HG03159 (cell line): ENCODE measurements around the gene PSRC1.
A peak's percentile ranks its signal among the peaks of the same experiment; 100 is the strongest.

Source experiments
- ATAC-seq: cut with Tn5 transposase; IDR thresholded peaks from one replicate; pipeline ENCODE4 v1.9.1; 2021; ENCODE audit warnings: mild to moderate bottlenecking, moderate library complexity; ENCODE audit not compliant: unreplicated experiment

The PSRC1 gene

DNA sequence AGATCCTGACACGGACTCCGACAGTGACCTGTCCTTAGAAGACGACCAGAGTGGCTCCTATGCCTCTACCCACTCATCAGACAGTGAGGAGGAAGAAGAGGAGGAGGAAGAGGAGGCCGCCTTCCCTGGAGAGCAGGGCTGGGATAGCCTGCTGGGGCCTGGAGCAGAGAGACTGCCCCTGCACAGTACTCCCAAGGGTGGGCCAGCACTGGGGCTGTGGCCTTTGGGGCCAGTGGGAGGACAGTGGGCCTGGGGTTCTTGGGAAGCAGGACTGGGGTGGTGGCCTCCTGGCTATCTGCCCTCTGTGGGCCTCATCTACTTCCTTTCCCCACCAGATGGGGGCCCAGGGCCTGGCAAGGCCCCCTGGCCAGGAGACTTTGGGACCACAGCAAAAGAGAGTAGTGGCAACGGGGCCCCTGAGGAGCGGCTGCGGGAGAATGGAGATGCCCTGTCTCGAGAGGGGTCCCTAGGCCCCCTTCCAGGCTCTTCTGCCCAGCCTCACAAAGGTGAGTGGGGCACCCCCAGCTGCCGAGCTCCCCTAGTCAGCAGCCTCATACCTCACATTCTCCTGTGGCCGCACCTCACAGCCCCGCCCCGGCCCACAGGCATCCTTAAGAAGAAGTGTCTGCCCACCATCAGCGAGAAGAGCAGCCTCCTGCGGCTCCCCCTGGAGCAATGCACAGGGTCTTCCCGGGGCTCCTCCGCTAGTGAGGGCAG lies 10.0 kb downstream of the PSRC1 start:
- no peak for ATAC-seq

DNA sequence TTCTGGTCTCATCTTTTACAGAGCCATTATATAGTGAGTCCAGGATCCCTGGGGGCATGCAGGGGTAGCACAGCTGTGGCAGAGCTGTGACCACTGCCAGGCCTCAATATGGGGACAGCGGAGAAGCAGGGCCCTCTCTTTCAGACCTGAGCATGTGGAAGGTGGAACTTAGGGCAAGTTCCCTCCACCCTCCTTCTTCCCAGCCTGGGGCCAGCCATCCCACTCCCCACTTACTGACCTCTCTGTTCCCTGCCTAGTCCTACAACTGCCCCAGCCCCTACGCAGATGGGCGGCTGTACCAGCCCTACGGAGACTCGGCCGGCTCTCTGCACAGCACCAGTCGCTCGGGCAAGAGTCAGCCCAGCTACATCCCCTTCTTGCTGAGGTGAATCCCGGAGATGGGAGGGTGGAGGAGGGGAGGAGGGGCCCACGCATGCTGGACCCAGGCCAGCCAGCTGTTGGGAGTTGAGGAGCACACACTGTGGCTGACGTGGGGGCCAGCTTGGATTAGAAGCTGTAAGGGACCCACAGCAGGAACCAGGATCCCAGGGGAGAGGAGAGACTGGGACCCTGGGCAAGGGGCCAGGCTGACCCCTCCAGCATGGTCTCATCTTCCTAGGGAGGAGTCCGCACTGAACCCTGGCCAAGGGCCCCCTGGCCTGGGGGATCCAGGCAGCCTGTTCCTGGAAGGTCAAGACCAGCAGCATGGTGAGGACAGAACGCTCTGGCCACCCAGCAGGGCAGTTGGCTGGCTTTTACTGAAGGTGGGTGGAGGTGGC lies 10.7 kb downstream of the PSRC1 start:
- ATAC-seq, result no peak

DNA sequence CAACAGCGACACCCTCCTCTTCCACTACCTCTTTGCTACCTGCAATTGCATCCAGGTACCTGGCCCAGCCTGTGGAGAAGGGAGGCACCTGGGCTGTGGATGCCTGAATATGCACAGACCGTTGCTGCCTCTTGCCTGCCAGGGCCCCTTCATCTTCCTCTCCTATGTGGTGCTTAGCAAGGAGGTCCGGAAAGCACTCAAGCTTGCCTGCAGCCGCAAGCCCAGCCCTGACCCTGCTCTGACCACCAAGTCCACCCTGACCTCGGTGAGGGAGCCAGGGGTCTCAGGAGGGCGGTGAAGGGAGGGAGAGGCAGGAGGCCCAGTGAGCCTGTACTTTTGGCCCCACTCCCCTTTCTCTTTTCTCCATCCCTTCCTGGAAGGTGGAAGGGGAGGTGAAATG lies 11.5 kb downstream of the PSRC1 start:
- no peak for ATAC-seq

GRCh38 chr1:109270623-109271317 lies 12.2 kb downstream of the PSRC1 start:
- ATAC-seq, result no peak

DNA sequence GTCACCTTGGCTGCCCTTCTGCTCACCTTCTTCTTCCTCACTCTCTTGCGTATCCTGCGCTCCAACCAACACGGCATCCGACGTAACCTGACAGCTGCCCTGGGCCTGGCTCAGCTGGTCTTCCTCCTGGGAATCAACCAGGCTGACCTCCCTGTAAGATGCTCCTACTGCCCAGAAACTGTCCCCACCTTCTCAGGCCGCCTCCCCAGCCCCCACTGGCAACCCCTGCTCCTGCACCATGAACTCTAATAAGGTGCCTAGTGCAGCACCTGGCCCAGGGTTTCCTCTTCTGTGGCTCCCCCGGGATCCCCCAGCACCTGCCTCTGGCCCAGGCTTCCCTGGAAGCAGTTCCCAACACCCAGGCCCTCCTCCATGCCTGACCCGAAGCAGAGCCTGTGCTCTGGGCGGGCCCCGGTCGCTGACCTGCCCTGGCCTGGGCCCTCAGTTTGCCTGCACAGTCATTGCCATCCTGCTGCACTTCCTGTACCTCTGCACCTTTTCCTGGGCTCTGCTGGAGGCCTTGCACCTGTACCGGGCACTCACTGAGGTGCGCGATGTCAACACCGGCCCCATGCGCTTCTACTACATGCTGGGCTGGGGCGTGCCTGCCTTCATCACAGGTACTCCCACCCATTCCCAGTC lies 12.8 kb downstream of the PSRC1 start:
- no peak for ATAC-seq

DNA sequence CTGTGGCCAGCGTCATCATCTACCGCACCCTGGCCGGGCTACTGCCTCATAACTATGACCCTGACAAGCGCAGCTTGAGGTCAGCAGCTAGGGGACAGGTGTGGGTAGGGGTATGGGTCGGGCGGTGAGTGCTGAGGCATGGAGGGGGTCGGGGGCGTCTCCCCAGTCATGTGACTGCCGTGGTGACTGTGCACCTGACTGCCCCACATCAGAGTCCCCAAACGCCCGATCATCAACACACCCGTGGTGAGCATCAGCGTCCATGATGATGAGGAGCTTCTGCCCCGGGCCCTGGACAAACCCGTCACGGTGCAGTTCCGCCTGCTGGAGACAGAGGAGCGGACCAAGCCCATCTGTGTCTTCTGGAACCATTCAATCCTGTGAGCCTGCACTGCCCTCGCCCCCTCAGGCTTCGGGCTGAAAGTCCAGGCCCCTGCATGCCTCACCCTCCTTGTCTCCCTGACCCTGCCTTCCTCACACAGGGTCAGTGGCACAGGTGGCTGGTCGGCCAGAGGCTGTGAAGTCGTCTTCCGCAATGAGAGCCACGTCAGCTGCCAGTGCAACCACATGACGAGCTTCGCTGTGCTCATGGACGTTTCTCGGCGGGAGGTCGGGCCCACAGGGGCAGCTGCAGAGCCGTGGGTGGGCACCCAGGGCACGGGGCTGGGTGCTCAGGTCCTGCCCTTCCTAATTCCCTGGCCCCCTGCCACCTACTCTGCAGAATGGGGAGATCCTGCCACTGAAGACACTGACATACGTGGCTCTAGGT lies 13.5 kb downstream of the PSRC1 start:
- no peak for ATAC-seq

DNA sequence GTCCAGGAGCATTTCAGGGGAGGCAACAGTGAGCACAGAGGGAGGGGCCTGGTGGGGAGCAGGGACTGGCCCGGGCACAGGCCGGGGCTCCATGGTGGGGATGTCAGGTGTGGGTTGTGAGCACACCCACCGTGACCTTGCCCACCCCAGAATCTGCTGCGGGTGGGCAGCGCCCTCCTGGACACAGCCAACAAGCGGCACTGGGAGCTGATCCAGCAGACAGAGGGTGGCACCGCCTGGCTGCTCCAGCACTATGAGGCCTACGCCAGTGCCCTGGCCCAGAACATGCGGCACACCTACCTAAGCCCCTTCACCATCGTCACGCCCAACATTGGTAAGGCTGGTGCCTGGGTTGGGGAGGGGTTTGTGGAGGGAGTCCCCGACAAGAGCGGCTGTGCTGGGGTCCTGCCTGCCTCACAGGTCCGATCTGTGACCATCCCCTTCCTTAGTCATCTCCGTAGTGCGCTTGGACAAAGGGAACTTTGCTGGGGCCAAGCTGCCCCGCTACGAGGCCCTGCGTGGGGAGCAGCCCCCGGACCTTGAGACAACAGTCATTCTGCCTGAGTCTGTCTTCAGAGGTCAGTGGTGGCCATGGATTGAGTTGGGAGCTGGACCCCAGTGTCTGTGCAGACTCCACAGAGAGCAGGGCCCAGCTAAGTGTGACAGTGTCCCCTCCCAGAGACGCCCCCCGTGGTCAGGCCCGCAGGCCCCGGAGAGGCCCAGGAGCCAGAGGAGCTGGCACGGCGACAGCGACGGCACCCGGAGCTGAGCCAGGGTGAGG lies 14.3 kb downstream of the PSRC1 start:
- no peak for ATAC-seq

GRCh38 chr1:109267743-109268300 lies 15.1 kb downstream of the PSRC1 start:
- no peak for ATAC-seq

DNA sequence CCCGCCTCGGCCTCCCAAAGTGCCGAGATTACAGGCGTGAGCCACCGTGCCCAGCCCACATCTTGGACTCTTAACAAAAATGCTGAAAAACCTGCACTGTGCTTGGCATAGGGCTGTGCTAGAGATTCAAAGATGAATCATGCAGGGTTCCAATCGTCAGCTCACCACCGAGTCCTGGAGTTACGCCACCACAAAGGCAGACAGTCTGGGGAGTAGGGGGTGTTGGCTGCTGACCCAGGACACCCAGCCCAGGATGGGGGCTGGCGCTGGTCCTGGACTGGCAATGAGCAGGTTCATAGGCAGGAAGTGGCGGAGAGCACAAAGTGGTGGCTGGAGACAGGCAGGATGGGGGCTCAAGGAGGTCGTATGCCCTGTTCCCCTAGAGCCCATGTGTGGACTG lies 16.0 kb downstream of the PSRC1 start:
- no peak for ATAC-seq

DNA sequence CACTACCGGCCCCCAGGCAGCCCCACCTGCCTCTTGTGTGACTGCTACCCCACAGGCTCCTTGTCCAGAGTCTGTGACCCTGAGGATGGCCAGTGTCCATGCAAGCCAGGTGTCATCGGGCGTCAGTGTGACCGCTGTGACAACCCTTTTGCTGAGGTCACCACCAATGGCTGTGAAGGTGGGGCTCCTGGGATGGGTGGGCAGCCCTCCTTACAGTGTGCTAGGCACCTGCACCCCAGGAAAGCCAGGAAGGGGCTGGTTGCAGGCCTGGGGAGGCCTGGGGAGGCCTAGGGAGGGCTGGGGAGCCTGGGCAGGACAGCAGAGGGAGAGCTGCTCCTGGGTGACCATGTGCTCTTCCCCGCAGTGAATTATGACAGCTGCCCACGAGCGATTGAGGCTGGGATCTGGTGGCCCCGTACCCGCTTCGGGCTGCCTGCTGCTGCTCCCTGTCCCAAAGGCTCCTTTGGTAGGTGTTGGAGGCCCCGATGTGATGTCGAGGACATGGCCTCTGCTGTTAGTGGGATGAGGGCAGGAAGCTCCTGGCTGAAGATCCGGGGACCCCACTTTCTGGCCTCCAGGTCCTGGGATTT lies 17.1 kb downstream of the PSRC1 start:
- no peak for ATAC-seq

- no peak for ATAC-seq
Measured at GRCh38 chr1:109265016-109265415, 17.9 kb downstream of the PSRC1 start.

DNA sequence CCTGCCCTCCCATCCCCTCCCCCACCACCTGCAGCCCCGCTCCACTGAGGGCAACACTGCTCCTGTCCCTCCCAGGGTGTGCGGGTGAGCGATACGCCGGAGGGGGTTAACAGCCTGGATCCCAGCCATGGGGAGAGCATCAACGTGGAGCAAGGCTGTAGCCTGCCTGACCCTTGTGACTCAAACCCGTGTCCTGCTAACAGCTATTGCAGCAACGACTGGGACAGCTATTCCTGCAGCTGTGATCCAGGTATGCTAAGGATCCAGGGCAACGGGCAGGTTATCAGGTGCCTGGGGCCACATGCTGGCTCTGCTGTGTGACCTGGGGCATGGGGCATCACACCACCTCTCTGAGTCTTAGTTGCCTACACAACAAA lies 18.6 kb downstream of the PSRC1 start:
- ATAC-seq, result no peak

GRCh38 chr1:109263597-109264378 lies 19.2 kb downstream of the PSRC1 start:
- peak; percentile 74 for ATAC-seq

- ATAC-seq, result no peak
Measured at GRCh38 chr1:109263234-109263596, 19.7 kb downstream of the PSRC1 start.

DNA sequence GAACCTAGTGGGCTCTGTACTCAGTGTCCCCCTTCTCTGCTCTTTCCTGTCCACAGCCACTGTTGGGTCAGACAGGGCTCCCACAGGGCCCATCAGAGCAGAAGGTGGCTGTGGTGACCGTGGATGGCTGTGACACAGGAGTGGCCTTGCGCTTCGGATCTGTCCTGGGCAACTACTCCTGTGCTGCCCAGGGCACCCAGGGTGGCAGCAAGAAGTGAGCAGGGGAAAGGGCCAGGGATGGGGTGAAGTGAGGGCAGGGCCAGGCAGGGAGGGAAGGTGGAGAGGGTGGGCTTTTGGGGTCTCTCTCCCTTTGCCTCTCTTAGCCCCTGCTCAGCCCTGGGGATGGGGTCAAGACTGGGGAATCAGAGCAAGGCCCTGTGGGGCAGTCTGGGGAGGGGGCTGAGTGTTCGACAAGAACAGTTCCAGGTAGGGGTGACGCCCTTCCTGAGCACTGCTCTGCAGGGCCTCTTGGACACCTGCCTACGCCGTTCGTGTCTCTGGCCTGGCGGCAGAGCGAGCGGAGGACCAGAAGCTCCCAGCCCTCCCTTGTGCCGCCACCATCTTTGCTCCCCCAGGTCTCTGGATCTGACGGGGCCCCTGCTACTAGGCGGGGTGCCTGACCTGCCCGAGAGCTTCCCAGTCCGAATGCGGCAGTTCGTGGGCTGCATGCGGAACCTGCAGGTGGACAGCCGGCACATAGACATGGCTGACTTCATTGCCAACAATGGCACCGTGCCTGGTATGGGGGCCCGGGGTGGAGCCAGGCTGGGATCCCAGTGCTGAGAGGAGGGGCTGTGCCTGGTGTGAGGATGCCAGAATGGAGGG lies 20.5 kb downstream of the PSRC1 start:
- no peak for ATAC-seq

DNA sequence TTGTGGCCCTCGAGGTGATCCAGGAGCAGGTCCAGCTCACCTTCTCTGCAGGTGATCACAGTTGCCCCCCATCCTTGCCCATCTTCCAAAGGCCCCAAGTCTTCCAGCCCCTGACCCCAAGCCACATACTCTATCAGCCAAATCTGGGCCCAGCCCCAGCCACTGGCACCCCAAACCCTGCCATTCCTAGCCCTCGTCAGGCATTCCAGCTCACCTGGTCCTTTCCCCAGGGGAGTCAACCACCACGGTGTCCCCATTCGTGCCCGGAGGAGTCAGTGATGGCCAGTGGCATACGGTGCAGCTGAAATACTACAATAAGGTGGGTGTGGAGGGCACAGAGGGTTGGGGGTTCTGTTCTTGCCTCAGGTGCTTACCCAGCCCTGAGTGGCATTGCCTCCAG lies 21.4 kb downstream of the PSRC1 start:
- ATAC-seq, result no peak

- no peak for ATAC-seq
Measured at GRCh38 chr1:109261006-109261405, 21.9 kb downstream of the PSRC1 start.
